Vagina (tissue), 2 donors: Measurements from ENCODE around the gene SIGLEC1. TPM values are rescaled to one million over a fixed set of nuclear protein-coding genes. Genes with fewer than 3 reads are reported as not detected.

Source experiments
- DNase-seq, 2 donors: peaks; one replicate each; pipeline ENCODE4 v3.0.0-alpha.2; 2017; ENCODE audit errors: extremely low spot score in 2 of 2
- H3K27ac ChIP-seq: fragments of 200-600 bp; sonication (generic); one replicate; pipeline ENCODE4 v1.5.1; 2019
- H3K27me3 ChIP-seq: fragments of 200-600 bp; sonication (generic); one replicate; pipeline ENCODE4 v1.5.1; 2019
- H3K36me3 ChIP-seq, 2 donors: fragments of 200-600 bp; sonication (generic); one replicate each; pipeline ENCODE4 v1.5.1; 2017 to 2019
- H3K4me1 ChIP-seq: fragments of 200-600 bp; sonication (generic); one replicate; pipeline ENCODE4 v1.5.1; 2019
- H3K4me3 ChIP-seq, 2 donors: fragments of 200-600 bp; sonication (generic); 1 replicate in 1 of 2; 2 replicates in 1 of 2; pipeline ENCODE4 v1.5.1; 2016 to 2019
- H3K9me3 ChIP-seq: fragments of 200-600 bp; sonication (generic); one replicate; pipeline ENCODE4 v1.5.1; 2019
- POLR2A ChIP-seq, 2 donors: fragments of 450-650 bp; IDR thresholded peaks; one replicate each; pipeline ENCODE4 v1.6.1; 2017; ENCODE audit warnings: antibody characterized with exemption in 2 of 2, mild to moderate bottlenecking in 2 of 2, moderate library complexity in 2 of 2
- POLR2AphosphoS5 ChIP-seq, 2 donors: sonication (generic); formaldehyde crosslinking; IDR thresholded peaks; one replicate each; pipeline ENCODE4 v1.9.0; 2017; ENCODE audit warnings: antibody characterized with exemption in 2 of 2, mild to moderate bottlenecking in 2 of 2, low read depth in 1 of 2; ENCODE audit not compliant: insufficient read depth in 1 of 2
- intact Hi-C: fragments of 100-400 bp; cut with DNase I; formaldehyde crosslinking; loops from one replicate; pipeline ENCODE4 v1.15.1; 2023
- total RNA-seq: library from RNA; depleted of rRNA; stranded (reverse); fragments of >200 nt; gene quantifications from one replicate; pipeline ENCODE4 v1.2.3, GENCODE V29; 2016
- TF ChIP-seq, protein P1 (sequence below), 3 experiments: fragments of 450-650 bp in 2 of 3; fragments of 200-600 bp in 1 of 3; sonication (generic) in 1 of 3; IDR thresholded peaks; one replicate each; pipeline ENCODE4 v1.5.1; 2017 to 2019; ENCODE audit warnings: antibody characterized with exemption in 3 of 3, mild to moderate bottlenecking in 2 of 3, moderate library complexity in 2 of 3

Gene SIGLEC1
- total RNA-seq, 1 donor from 2014 or later: 8.8 TPM

DNA sequence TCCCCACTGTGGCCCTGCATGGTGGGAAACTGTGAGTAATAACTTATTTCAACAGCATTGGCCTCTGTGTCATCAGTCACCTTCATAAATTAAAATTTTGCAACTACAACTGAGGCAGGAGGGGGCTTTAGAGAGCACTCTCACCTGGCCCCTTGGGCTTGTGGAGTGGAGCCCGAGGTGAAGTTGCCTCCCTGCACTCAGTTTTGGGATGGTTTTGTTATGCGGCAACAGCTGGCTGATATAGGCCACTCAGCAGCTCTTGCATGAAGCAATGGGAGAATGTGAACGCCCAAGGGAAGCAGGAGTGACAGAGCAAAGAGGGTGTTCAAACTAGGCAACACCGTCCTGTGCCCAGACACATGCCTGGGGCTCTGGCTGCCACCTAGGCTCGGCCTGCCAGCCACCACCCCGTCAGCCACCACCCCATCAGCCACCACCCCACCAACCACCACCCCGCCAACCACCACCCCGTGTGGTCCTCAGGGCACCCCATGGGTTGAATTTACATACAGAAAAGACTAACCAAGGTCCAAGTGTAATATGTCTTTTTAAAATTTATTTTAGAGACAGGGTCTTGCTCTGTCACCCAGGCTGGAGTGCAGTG, 44.9 kb downstream of the SIGLEC1 start:
- Histone ChIP-seq H3K9me3 (no peaks in the 10 kb centered on the region), H3K27ac (no peak overlapping the region), H3K36me3 (peaks cover 0 to 11% of the 10 kb centered on the region in 2 donors), H3K4me1 (peaks cover 15% of the 10 kb centered on the region), H3K27me3 (no peaks in the 10 kb centered on the region), H3K4me3 (no peak overlapping the region)
- TF ChIP-seq POLR2AphosphoS5 (IDR thresholded peaks at IDR 0.05; ENCODE audit: insufficient read depth in 1 of 2, low read depth in 1 of 2) (no peak), POLR2A (IDR thresholded peaks at IDR 0.05) (no peak)
- TF ChIP-seq, protein P1, sequence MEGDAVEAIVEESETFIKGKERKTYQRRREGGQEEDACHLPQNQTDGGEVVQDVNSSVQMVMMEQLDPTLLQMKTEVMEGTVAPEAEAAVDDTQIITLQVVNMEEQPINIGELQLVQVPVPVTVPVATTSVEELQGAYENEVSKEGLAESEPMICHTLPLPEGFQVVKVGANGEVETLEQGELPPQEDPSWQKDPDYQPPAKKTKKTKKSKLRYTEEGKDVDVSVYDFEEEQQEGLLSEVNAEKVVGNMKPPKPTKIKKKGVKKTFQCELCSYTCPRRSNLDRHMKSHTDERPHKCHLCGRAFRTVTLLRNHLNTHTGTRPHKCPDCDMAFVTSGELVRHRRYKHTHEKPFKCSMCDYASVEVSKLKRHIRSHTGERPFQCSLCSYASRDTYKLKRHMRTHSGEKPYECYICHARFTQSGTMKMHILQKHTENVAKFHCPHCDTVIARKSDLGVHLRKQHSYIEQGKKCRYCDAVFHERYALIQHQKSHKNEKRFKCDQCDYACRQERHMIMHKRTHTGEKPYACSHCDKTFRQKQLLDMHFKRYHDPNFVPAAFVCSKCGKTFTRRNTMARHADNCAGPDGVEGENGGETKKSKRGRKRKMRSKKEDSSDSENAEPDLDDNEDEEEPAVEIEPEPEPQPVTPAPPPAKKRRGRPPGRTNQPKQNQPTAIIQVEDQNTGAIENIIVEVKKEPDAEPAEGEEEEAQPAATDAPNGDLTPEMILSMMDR (IDR thresholded peaks at IDR 0.05): no peak
- no peak for DNase-seq
- intact Hi-C loops: no loop called here

DNA sequence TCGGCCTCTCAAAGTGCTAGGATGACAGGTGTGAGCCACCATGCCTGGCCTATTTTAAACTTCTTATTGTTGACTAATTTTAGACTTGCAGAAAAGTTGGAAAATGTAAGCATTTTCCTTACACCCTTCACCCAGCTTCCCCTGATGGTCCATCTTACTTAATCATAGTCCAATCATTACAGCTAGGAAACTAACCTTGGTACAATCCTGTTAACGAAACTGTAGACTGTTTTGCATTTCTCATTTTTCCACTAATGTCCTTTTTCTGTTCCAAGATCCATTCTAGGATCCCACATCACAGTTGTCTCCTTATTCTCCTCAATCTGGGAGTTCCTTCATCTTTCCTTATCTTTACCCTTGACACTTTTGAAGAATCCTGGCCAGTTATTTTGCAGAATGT, 48.5 kb downstream of the SIGLEC1 start:
- intact Hi-C loops: no loop called here
- no peak for DNase-seq
- no peaks in the 10 kb centered on the region for H3K27me3 ChIP-seq

DNA sequence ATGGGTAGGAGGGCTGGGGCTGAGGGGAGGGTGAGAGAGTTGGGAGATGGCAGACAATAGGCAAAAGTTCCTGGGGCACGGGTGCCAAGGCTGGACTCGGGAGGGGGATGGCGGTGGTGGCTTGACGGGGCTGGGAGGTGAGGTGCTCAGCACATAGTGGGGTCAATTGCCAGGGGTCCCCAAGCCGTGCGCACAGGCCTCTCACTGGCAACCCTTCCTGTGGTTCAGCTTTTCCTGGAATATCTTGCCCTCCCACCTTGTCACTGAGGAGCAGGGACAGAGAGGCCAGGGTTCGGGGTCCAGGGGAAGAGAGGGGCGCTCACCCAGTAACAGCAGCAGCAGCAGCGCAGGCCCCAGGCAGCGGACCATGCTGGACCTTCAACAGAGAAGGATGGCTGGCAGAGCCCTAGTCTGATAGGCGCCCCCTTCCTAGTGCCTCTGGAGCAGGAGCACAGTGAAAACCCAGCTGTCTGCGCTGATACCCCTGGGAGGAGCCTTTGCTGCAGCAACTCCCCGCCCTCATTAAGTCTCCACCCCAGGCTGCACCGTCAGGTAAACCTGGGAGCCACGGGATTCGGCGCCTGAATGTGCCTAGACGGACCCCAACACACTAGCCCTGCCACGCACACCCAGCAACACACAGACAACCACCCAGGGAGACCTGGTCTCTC, 49.2 kb downstream of the SIGLEC1 start, which contains the start of gene GFRA4:
Gene GFRA4 (minus strand): TSS at position 369 of the 671 bp plus-strand sequence. CDS start 0 bp downstream, at position 369.
- no peak within 1 kb of the TSS for H3K4me3 ChIP-seq
- TF ChIP-seq POLR2AphosphoS5 (IDR thresholded peaks at IDR 0.05; ENCODE audit: insufficient read depth in 1 of 2, low read depth in 1 of 2): no peak
- TF ChIP-seq, protein P1 (IDR thresholded peaks at IDR 0.05): no peak
- DNase-seq: no peak
- intact Hi-C loops: no loop called here
- no peaks in the 10 kb centered on the region for H3K27me3 ChIP-seq
- H3K4me1 ChIP-seq: peaks cover 13% of the 10 kb centered on the region
- no peak within 1 kb of the TSS for H3K27ac ChIP-seq
- H3K9me3 ChIP-seq: no peaks in the 10 kb centered on the region
- no peaks in the 10 kb centered on the region for H3K36me3 ChIP-seq

More for the DNA sequence above, 48.5 kb downstream of the SIGLEC1 start:
- H3K4me1 ChIP-seq: peaks cover 13% of the 10 kb centered on the region
- H3K9me3 ChIP-seq: no peaks in the 10 kb centered on the region
- TF ChIP-seq POLR2AphosphoS5 (IDR thresholded peaks at IDR 0.05; ENCODE audit: insufficient read depth in 1 of 2, low read depth in 1 of 2) (no peak), POLR2A (IDR thresholded peaks at IDR 0.05) (no peak)
- TF ChIP-seq, protein P1 (IDR thresholded peaks at IDR 0.05): no peak
- no peak overlapping the region for H3K27ac ChIP-seq
- no peaks in the 10 kb centered on the region for H3K36me3 ChIP-seq
- no peak overlapping the region for H3K4me3 ChIP-seq

Other genes with a start within 250 kb of the SIGLEC1 start
- gene ATRN, start 241.6 kb downstream of the SIGLEC1 start, total RNA-seq: 22.8 TPM
- gene GFRA4, start 49.2 kb downstream of the SIGLEC1 start, total RNA-seq: not detected
- 119 TPM for gene ADAM33, start 30.6 kb downstream of the SIGLEC1 start, total RNA-seq
- gene HSPA12B, start 20.1 kb upstream of the SIGLEC1 start, total RNA-seq: 21.6 TPM
- gene ADISSP, start 55.2 kb upstream of the SIGLEC1 start, total RNA-seq: 16.0 TPM
- not detected for gene SPEF1, start 68.8 kb upstream of the SIGLEC1 start, total RNA-seq
- gene CENPB, start 74.1 kb upstream of the SIGLEC1 start, total RNA-seq: 62.9 TPM
- gene CDC25B, start 83.7 kb upstream of the SIGLEC1 start, total RNA-seq: 26.5 TPM
- gene AP5S1, start 107.9 kb upstream of the SIGLEC1 start, total RNA-seq: 6.1 TPM
- gene MAVS, start 134.2 kb upstream of the SIGLEC1 start, total RNA-seq: 22.1 TPM
- gene PANK2, start 176.8 kb upstream of the SIGLEC1 start, total RNA-seq: 53.5 TPM